Smooth muscle cell of the pulmonary artery (primary cell): ENCODE results near the gene SIGLEC12. TPM values are rescaled to one million over a fixed set of nuclear protein-coding genes. Genes with fewer than 3 reads are reported as not detected.

Experiments
- total RNA-seq: library from RNA; depleted of rRNA; stranded (reverse); fragments of >200 nt; gene quantifications from 2 replicates; pipeline ENCODE4 v1.2.3, GENCODE V29; 2014

SIGLEC12 gene
- total RNA-seq = not detected in 2 replicates

DNA sequence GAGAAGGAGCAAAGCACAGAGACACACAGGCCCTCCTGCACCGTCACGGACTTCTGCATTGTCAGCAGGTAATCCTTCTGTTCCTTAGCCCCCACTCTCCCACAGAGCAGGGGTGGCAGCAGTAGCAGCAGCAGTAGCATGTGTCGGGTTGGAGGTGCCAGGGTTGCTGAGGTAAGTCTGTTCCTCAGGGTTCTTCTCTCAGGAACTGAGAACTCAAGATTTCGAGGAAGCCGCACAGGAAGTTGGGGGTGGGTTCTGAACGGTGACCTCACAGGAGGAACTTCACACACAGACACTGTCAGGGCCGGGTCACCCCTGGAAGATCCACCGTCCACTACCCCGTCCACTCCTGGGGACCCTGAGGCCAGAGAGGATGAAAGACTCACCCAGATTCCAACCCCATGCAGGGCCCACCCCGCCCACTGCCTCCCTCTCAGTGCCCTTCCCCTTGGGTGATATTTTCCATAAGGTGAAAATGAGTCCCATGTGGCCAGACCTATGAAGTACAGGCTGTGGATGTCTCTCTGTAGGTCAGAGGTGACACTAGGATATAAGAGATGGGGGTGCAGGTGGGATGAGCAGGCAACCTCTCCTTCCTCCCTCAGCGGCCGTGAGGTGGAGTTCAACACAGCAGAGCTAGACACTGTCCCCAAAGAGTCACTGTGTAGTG, at the start of gene SIGLEC12:
Gene SIGLEC12, minus strand, starts transcription at position 207 of the 670 bp plus-strand sequence. Its CDS starts 67 bp downstream, at position 140.

DNA sequence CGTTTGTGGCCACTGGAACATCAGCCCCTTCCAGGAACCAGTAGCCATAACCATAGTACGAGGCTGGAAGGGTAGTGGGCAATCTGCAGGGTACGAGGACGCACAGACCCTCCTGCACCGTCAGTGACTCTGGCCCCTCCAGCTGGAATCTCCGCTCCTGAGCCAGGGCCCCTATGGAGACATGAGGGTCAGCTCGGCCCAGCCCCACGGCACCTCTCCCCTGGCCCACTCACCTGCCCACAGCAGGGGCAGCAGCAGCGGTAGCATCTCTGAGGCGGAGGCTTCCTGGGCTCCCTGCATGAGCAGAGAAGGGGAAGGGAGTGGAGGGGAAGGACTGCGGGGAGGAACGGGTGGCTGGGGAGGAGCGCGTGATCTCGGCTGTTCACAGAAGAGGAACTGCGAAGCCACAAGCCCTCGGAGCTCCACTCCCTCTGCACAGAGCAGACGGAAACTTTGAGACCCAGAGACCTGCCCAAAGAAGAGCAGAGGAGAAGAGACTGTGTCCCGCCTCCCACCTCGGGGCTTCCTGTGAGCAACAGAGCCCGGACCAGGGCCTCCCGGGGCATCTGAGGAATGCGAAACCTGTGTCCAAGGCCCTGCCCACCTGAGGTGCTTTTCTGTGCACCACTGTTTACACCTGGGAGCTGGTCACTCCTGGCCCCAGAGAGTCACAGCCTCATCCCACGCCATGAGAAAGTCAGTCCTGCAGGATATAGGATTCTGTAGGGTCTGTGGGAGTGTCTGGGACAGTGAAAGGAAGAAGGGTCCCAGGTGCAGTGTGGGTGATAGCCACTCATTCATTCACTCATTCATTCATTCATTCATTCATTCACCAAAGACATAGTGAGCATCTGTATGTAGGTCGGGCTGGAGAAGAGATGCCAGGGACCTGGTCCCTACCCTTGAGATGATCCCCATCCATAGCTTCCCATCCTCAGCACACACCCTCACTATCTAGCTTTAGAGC, 30.0 kb upstream of the SIGLEC12 start, which contains the start of gene SIGLEC6:
Gene SIGLEC6, minus strand, starts transcription at position 322 of the 967 bp plus-strand sequence. Its CDS starts 22 bp downstream, at position 300.

DNA sequence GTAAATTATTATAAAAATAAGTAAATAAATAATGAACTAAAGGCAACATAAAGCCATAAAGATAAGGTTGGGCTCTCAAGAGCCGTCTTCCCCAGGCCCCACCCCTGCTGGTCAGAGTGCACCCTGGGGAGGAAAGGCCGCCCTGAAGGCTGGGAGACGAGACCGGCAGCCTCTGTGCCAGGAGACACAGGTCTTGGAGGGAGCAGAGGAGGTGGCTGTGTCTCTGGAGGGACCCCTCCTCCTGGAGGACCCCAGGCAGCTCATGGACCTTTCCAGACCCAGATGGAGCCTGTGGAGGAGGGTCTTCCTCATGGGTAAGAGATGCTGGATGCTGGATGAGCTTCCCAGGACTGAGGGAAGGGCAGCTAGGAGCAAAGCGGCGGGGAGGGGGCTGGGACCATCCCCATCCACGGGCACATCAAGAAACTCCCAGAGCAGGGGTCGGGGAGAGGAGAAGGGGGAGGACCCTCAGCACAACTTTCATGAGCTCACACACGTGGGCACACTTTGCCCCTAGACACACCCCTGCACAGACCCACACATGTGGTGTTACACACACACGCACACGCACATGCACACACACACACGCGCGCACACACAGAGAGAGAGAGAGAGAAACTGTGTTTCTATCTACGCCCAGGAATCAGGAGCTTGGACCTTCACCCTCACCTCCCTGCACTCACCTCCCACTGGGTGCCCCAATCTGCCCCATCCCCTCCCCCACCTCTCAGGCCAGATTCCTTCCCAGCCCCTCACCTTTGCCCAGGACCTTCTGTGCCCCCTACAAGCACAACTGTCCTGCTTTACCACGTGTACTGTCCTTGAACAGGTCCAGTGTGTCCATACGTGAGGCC, 23.0 kb downstream of the SIGLEC12 start, which contains the start of gene CEACAM18:
Gene CEACAM18, plus strand, starts transcription at position 159 of the 854 bp plus-strand sequence.

DNA sequence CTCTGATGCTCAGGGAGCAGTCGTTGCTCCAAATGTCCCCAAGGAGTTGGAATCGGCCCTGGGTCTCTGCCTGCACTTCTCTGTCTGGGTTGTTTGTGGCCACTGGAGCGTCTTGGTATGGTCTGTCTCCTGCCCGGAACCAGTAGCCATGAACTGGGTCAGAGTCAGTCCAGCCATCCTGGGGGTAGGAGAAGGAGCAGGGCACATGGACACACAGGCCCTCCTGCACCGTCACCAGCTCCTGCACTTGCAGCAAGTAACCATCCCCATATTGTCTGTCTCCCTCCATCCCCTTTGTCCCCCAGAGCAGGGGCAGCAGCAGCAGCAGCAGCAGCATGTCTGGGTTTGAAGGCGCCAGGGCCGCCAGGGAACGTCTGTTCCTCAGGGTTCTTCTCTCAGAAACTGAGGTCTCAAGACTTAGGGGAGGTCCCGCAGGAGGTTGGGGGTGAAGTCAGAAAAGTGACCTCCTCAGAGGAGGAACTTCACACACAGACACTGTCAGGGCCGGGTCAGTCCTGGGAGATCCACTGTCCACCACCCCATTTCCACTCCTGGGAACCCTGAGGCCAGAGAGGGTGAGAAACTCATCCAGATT, 43.5 kb downstream of the SIGLEC12 start, which contains the start of gene SIGLEC8:
Gene SIGLEC8, minus strand, starts transcription at position 404 of the 595 bp plus-strand sequence. Its CDS starts 67 bp downstream, at position 337.

Other genes starting within 250 kb of the SIGLEC12 start
- gene IGLON5, start 190.2 kb downstream of the SIGLEC12 start, total RNA-seq = 0.13 TPM in 2 replicates
- gene VSIG10L, start 159.7 kb downstream of the SIGLEC12 start, total RNA-seq = 0.91 and 1.2 TPM in 2 replicates
- gene ETFB, start 135.4 kb downstream of the SIGLEC12 start, total RNA-seq = 50.2 and 67.0 TPM in 2 replicates
- not detected in 2 replicates for gene CLDND2, start 132.8 kb downstream of the SIGLEC12 start, total RNA-seq
- gene NKG7, start 129.1 kb downstream of the SIGLEC12 start, total RNA-seq = not detected in 2 replicates
- not detected in 2 replicates for gene LIM2, start 113.8 kb downstream of the SIGLEC12 start, total RNA-seq
- gene C19orf84, start 111.2 kb downstream of the SIGLEC12 start, total RNA-seq = not detected in 2 replicates
- not detected in 2 replicates for gene SIGLEC10, start 84.2 kb downstream of the SIGLEC12 start, total RNA-seq
- gene SIGLEC8, start 43.3 kb downstream of the SIGLEC12 start, total RNA-seq = not detected in 2 replicates
- not detected in 2 replicates for gene CEACAM18, start 23.3 kb downstream of the SIGLEC12 start, total RNA-seq
- gene SIGLEC6, start 29.9 kb upstream of the SIGLEC12 start, total RNA-seq = not detected in 2 replicates
- 8.9 and 9.1 TPM in 2 replicates for gene ZNF175, start 69.5 kb upstream of the SIGLEC12 start, total RNA-seq
- gene SIGLEC5, start 128.6 kb upstream of the SIGLEC12 start, total RNA-seq = not detected in 2 replicates
- not detected in 2 replicates for gene SIGLEC14, start 145.0 kb upstream of the SIGLEC12 start, total RNA-seq
- gene SPACA6, start 191.5 kb upstream of the SIGLEC12 start, total RNA-seq = 4.2 and 5.8 TPM in 2 replicates
- gene HAS1, start 222.2 kb upstream of the SIGLEC12 start, total RNA-seq = 0.03 and 4.8 TPM in 2 replicates